Lower leg skin (tissue), 4 donors: ENCODE results near the gene PLA2G2C. TPM values are rescaled to one million over a fixed set of nuclear protein-coding genes. Genes with fewer than 3 reads are reported as not detected.

Experiments
- DNase-seq, 2 donors: peaks; one replicate each; pipeline ENCODE4 v3.0.0-alpha.2; 2019; ENCODE audit warnings: low spot score in 2 of 2
- H3K4me3 ChIP-seq: fragments of 200-600 bp; sonication (generic); 2 replicates; pipeline ENCODE4 v1.5.1; 2017; ENCODE audit warnings: mild to moderate bottlenecking, low read depth; ENCODE audit not compliant: poor library complexity, severe bottlenecking
- CTCF ChIP-seq, 3 donors: fragments of 450-650 bp; IDR thresholded peaks; one replicate each; pipeline ENCODE4 v1.5.1; 2016; ENCODE audit warnings: antibody characterized with exemption in 3 of 3, mild to moderate bottlenecking in 3 of 3, moderate library complexity in 2 of 3
- POLR2A ChIP-seq, 2 donors: fragments of 450-650 bp; IDR thresholded peaks; one replicate each; pipeline ENCODE4 v1.6.1; 2016 to 2017; ENCODE audit warnings: antibody characterized with exemption in 2 of 2, mild to moderate bottlenecking in 1 of 2, moderate library complexity in 1 of 2
- WGBS, 2 donors: methylation state at CpG; one replicate each; pipeline ENCODE4 v1.1.5; 2018; 5-methylcytosine and 5-hydroxymethylcytosine counted together
- intact Hi-C: fragments of 100-400 bp; cut with DNase I; formaldehyde crosslinking; loops from one replicate; pipeline ENCODE4 v1.15.0; 2023; ENCODE audit warnings: low total_unique reads
- total RNA-seq, 4 donors: library from RNA; depleted of rRNA; stranded (reverse); fragments of >200 nt; gene quantifications; one replicate each; pipeline ENCODE4 v1.1.0, GENCODE V29; 2016

The PLA2G2C gene
- total RNA-seq, 4 donors from 2014 or later = 0.10 TPM; not detected in 3

GRCh38 chr1:20199840-20200239, 13.5 kb upstream of the PLA2G2C start:
- intact Hi-C loops = no loop called here
- no peak for DNase-seq
- TF ChIP-seq CTCF (IDR thresholded peaks at IDR 0.05) = no peak
- no peak for TF ChIP-seq POLR2A (IDR thresholded peaks at IDR 0.05)
- WGBS, 2 donors = 63 to 87% methylated on average over 2 of the region's 2 CpGs
- H3K4me3 ChIP-seq = no peak overlapping the region

- intact Hi-C loops = no loop called here
- H3K4me3 ChIP-seq = no peak overlapping the region
- WGBS, 2 donors = 48 to 62% methylated on average over 3 of the region's 3 CpGs
- DNase-seq = no peak
- TF ChIP-seq POLR2A (IDR thresholded peaks at IDR 0.05) = no peak
- TF ChIP-seq CTCF (IDR thresholded peaks at IDR 0.05) = no peak
These were observed 13.1 kb upstream of the PLA2G2C start for GRCh38 chr1:20199403-20199802.

- TF ChIP-seq CTCF (IDR thresholded peaks at IDR 0.05) (no peak), POLR2A (IDR thresholded peaks at IDR 0.05) (no peak)
- WGBS, 2 donors = 83 to 84% methylated on average over 7 of the region's 7 CpGs
- intact Hi-C loops = no loop called here
- H3K4me3 ChIP-seq = no peak overlapping the region
- DNase-seq = no peak
These were observed 12.6 kb upstream of the PLA2G2C start for GRCh38 chr1:20198918-20199317.

GRCh38 chr1:20198296-20198695, 12.0 kb upstream of the PLA2G2C start:
- 88 to 89% methylated on average over 1 of the region's 1 CpG for WGBS, 2 donors
- TF ChIP-seq POLR2A (IDR thresholded peaks at IDR 0.05) = no peak
- no peak for TF ChIP-seq CTCF (IDR thresholded peaks at IDR 0.05)
- H3K4me3 ChIP-seq = no peak overlapping the region
- intact Hi-C loops = no loop called here
- DNase-seq = no peak

- WGBS, 2 donors = 65 to 73% methylated on average over 6 of the region's 6 CpGs
- TF ChIP-seq CTCF (IDR thresholded peaks at IDR 0.05) (no peak), POLR2A (IDR thresholded peaks at IDR 0.05) (no peak)
- H3K4me3 ChIP-seq = no peak overlapping the region
- no peak for DNase-seq
- intact Hi-C loops = no loop called here
These were observed 11.0 kb upstream of the PLA2G2C start for GRCh38 chr1:20197329-20197791.

- intact Hi-C loops = no loop called here
- DNase-seq = no peak
- WGBS, 2 donors = 67 to 79% methylated on average over 4 of the region's 4 CpGs
- H3K4me3 ChIP-seq = no peak overlapping the region
- TF ChIP-seq CTCF (IDR thresholded peaks at IDR 0.05) (no peak), POLR2A (IDR thresholded peaks at IDR 0.05) (no peak)
These were observed 9.1 kb upstream of the PLA2G2C start for GRCh38 chr1:20195462-20195780.
